Ectodermal cell (in vitro differentiated cells): ENCODE data around the gene ATP2A1.
"Not testable (repeated sequence)": the region's sequence is repeated elsewhere in the genome, so short reads cannot be mapped to it uniquely, and the experiment has no call there.

Experiments used
- H3K27ac ChIP-seq: 2 replicates; pipeline ENCODE4 v1.7.0; 2013; ENCODE audit warnings: mild to moderate bottlenecking, low read depth, low read length; ENCODE audit not compliant: insufficient read depth, poor library complexity, severe bottlenecking
- H3K27me3 ChIP-seq: 2 replicates; pipeline ENCODE4 v1.7.0; 2013; ENCODE audit warnings: mild to moderate bottlenecking, low read length; ENCODE audit not compliant: insufficient read depth, control insufficient read depth, poor library complexity, severe bottlenecking
- H3K36me3 ChIP-seq: one replicate; pipeline ENCODE4 v1.7.0; 2013; ENCODE audit warnings: low read length; ENCODE audit not compliant: control insufficient read depth, insufficient read depth
- H3K4me1 ChIP-seq: one replicate; pipeline ENCODE4 v1.7.0; 2013; ENCODE audit warnings: low read length; ENCODE audit not compliant: control insufficient read depth, insufficient read depth
- H3K4me3 ChIP-seq: 2 replicates; pipeline ENCODE4 v1.7.0; 2013; ENCODE audit warnings: low read depth, low read length, control low read depth; ENCODE audit not compliant: insufficient read depth
- H3K9me3 ChIP-seq: 2 replicates; pipeline ENCODE4 v1.7.0; 2013; ENCODE audit warnings: mild to moderate bottlenecking, low read length, moderate library complexity; ENCODE audit not compliant: control insufficient read depth
- WGBS, 2 experiments: methylation state at CpG; one replicate each; pipeline ENCODE4 v1.1.7; 2013; ENCODE audit warnings: missing lambda C conversion rate in 2 of 2; 5-methylcytosine and 5-hydroxymethylcytosine counted together

Gene ATP2A1

GRCh38 chr16:28859326-28859725, 19.0 kb upstream of the ATP2A1 start:
- H3K9me3 ChIP-seq: no peaks in the 10 kb centered on the region
- H3K4me3 ChIP-seq: no peak overlapping the region
- no peaks in the 10 kb centered on the region for H3K36me3 ChIP-seq
- H3K27ac ChIP-seq: no peak overlapping the region
- H3K27me3 ChIP-seq: no peaks in the 10 kb centered on the region
- 68 to 70% methylated on average over 4 of the region's 4 CpGs for WGBS, 2 experiments
- H3K4me1 ChIP-seq: no peaks in the 10 kb centered on the region

- Histone ChIP-seq H3K27me3 (no peaks in the 10 kb centered on the region), H3K9me3 (no peaks in the 10 kb centered on the region), H3K27ac (peak overlapping the region; percentile 98), H3K4me3 (peak overlapping the region; percentile 95), H3K4me1 (peaks cover 6% of the 10 kb centered on the region), H3K36me3 (peaks cover 12% of the 10 kb centered on the region)
- WGBS, 2 experiments: 7% methylated on average over 42 of the region's 42 CpGs
Measured at GRCh38 chr16:28863929-28864793, 14.1 kb upstream of the ATP2A1 start.

GRCh38 chr16:28865001-28865688, 13.1 kb upstream of the ATP2A1 start:
- H3K4me1 ChIP-seq: peaks cover 6% of the 10 kb centered on the region
- no peak overlapping the region for H3K27ac ChIP-seq
- peaks cover 21% of the 10 kb centered on the region for H3K36me3 ChIP-seq
- no peaks in the 10 kb centered on the region for H3K27me3 ChIP-seq
- no peaks in the 10 kb centered on the region for H3K9me3 ChIP-seq
- WGBS, 2 experiments: 94 to 97% methylated on average over 12 of the region's 12 CpGs
- peak overlapping the region; percentile 95 for H3K4me3 ChIP-seq

- Histone ChIP-seq H3K27ac (no peak overlapping the region), H3K36me3 (peaks cover 22% of the 10 kb centered on the region), H3K4me3 (no peak overlapping the region), H3K27me3 (no peaks in the 10 kb centered on the region), H3K4me1 (peaks cover 6% of the 10 kb centered on the region), H3K9me3 (no peaks in the 10 kb centered on the region)
- 88 to 92% methylated on average over 30 to 32 of the region's 32 CpGs for WGBS, 2 experiments
Measured at GRCh38 chr16:28865722-28866453, 12.4 kb upstream of the ATP2A1 start.

- Histone ChIP-seq H3K4me3 (no peak overlapping the region), H3K36me3 (peaks cover 22% of the 10 kb centered on the region), H3K9me3 (no peaks in the 10 kb centered on the region), H3K4me1 (peaks cover 6% of the 10 kb centered on the region), H3K27ac (no peak overlapping the region), H3K27me3 (no peaks in the 10 kb centered on the region)
- 92 to 94% methylated on average over 17 of the region's 17 CpGs for WGBS, 2 experiments
Measured at GRCh38 chr16:28866454-28866804, 11.9 kb upstream of the ATP2A1 start.

GRCh38 chr16:28867241-28867640, 11.0 kb upstream of the ATP2A1 start:
- no peak overlapping the region for H3K27ac ChIP-seq
- H3K36me3 ChIP-seq: peaks cover 22% of the 10 kb centered on the region
- 92 to 97% methylated on average over 13 of the region's 13 CpGs for WGBS, 2 experiments
- no peak overlapping the region for H3K4me3 ChIP-seq
- no peaks in the 10 kb centered on the region for H3K27me3 ChIP-seq
- H3K4me1 ChIP-seq: peaks cover 6% of the 10 kb centered on the region
- H3K9me3 ChIP-seq: no peaks in the 10 kb centered on the region

- not testable (repeated sequence) for H3K27me3 ChIP-seq, H3K4me3 ChIP-seq, H3K4me1 ChIP-seq, H3K9me3 ChIP-seq, H3K27ac ChIP-seq
- 93 to 95% methylated on average over 9 of the region's 9 CpGs for WGBS, 2 experiments
- H3K36me3 ChIP-seq: peaks cover 22% of the 10 kb centered on the region
Measured at GRCh38 chr16:28867646-28868045, 10.6 kb upstream of the ATP2A1 start.

- Histone ChIP-seq H3K4me3 (no peak overlapping the region), H3K9me3 (no peaks in the 10 kb centered on the region), H3K27me3 (no peaks in the 10 kb centered on the region), H3K36me3 (peaks cover 22% of the 10 kb centered on the region), H3K27ac (no peak overlapping the region), H3K4me1 (peaks cover 6% of the 10 kb centered on the region)
- 94 to 96% methylated on average over 11 of the region's 11 CpGs for WGBS, 2 experiments
Measured at GRCh38 chr16:28869201-28869600, 9.1 kb upstream of the ATP2A1 start.

GRCh38 chr16:28872952-28873351, 5.3 kb upstream of the ATP2A1 start:
- Histone ChIP-seq H3K27me3 (no peaks in the 10 kb centered on the region), H3K27ac (no peak overlapping the region), H3K4me3 (no peak overlapping the region), H3K36me3 (peaks cover 15% of the 10 kb centered on the region), H3K4me1 (peaks cover 5% of the 10 kb centered on the region), H3K9me3 (no peaks in the 10 kb centered on the region)
- WGBS, 2 experiments: 91% methylated on average over 15 of the region's 15 CpGs
